Medulla oblongata (tissue), 1 donor: ENCODE data around the gene SMIM3.

Experiments used
- DNase-seq: peaks from one replicate; pipeline ENCODE4 v3.0.0-alpha.2; 2015; ENCODE audit errors: extremely low spot score

Gene SMIM3

DNA sequence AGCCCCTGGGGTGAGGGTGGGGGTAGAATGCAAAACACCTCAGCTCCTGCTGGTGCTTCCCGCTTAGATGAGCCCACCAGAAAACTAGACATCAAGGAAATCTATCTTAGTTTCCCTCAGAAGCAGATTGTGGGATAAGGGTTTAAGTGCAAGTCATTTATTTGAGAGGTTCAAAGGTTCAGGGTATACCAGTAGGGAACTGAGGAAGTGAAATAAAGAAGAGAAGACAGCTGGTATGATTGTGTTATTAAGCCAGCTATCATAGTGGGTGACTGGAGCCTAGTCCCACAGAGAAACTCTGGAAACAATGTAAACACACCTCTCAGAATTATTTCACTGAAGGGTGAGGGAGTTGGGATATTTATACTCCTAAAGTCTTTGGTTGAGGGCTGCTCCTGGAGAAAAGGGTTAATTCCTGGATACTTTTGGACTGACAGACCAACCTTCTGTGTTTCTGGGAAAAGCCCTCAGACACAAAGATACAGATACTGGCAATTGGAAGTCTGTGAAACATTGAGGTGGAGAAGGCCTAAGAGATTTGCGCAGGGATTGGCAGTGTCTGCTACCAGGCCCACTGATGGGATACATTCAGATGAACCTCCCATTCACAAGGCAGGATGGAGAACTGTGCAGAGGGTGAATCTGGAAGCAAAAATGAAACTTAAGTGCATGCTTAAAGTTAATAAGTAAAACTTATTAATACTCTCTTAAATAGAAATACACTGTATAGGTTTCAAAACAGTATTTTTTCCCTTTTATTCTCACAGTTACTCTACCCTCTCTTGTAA lies 13.4 kb upstream of the SMIM3 start:
- no peak for DNase-seq

DNA sequence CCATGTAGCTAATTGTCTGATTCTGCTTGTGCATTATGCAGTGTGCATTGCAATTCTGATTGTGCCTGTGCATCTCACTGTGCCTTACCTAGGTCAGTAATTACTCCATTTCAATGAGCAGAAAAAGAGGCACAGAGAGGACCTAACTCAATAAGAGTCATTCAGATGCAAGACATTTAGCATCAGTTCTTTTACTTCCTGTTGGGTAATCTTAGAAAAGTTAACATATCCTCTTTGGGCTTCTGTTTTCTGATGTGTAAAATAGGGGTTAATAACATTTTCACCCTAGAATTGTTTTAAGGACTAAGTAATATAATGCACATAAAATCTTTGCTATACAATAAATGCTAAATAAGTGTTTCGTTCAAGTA lies 12.8 kb upstream of the SMIM3 start:
- no peak for DNase-seq

DNA sequence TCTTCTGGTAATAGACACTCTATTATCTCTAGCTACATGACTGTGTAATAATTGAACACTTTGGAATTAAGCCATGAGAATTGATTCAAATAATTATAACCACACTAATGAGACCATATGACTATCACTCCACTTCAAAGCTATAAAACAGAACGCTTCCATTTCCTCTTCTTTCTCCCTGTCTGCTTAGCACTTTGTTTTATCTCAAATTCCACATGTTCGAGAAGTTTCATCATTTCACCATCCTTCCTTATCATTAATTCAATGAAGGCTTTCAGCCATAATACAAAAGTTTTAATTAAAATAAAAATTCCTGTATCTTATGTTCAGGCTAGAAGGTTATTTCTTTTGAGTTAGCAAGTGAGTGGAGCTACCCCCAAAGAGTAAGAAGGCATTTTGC lies 12.3 kb upstream of the SMIM3 start:
- no peak for DNase-seq

DNA sequence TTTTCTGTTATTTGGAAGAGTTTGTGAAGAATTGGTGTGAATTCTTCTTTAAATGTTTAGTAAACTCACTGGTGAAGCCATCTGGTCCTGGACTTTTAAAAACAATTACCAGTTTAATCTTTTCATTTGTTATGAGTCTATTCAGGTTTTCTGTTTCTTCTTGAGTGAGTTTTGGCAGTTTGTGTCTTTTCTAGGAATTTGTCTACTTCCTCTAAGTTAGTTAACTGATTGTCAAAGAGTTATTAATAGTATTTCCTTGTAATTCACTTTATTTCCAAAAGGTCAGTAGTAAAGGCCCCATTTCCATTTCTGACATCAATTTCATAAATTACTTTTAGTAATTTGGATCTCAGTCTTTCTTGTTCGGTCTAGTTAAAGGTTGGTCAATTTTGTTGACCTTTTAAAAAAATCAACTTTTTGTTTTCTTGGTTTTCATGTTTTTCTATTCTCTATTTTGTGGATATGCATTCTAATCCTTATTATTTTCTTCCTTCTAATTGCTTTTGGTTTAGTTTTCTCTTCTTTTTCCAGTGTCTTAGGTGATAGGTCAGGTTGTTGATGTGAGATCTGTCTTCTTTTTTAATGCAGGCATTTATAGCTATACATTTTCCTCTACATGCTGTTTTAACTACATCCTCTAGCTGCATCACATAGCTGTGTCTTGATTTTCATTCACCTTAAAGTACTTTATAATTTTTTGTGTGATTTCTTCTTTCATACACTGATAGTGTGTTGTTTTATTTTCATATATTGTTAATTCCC lies 7.3 kb upstream of the SMIM3 start:
- DNase-seq, result no peak

DNA sequence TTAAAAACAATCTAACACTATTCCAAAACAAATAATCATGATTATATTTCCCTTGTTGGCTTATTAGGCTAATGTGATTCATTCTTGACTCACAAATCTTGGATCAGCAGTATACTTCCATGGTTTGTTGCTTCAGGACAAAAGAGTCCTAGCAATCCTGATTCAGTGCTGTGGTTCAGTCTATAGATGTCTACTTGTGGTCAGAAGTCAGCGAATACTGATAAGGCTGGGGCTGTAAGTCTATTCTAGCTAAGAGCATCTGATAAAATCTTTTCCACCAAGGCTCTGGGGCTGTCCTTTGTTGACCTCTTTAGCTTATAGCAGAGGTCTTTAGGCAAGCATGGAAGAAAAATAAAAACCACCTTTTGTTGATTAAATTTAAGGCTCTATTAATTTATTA lies 4.4 kb upstream of the SMIM3 start:
- no peak for DNase-seq

DNA sequence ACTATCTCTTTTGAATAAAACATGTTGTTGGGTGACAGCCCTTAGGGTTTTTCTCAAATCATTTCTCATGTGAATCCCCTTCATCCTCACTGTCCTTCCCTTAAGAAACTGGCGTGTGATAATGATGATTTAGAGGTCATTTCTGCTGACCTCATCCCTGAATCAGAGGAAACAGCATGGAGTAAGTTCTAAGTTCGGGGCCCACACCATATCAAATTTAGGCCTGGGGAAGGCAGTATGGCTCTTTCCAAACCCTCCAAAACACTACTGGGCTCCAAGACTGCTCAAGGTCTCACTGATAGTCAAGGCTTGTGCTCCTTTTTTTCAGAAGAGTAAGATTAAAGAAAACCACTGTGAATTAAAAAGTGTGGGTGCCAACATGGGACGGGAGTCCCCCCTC lies 872 bp upstream of the SMIM3 start:
- DNase-seq, result no peak

DNA sequence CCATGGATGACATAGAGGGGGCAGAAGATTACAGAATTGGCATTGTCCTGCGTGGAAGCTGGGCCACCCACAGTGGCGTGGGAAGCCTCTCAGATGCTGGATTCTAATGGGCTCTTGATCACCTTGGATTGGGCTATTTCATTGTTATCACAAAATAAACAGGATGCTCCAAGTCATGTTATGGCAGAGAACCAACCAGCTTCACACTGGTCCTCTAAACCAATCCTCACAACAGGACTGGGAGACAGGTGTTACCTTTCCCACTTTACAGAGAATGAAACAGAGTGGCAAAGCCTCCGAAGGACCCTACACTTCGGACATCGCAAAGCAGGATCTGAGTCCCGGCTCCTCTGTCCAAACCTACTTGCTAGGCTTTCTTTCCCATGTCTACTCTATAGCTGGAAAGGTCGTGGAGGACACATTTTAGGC lies 455 bp upstream of the SMIM3 start:
- no peak for DNase-seq

DNA sequence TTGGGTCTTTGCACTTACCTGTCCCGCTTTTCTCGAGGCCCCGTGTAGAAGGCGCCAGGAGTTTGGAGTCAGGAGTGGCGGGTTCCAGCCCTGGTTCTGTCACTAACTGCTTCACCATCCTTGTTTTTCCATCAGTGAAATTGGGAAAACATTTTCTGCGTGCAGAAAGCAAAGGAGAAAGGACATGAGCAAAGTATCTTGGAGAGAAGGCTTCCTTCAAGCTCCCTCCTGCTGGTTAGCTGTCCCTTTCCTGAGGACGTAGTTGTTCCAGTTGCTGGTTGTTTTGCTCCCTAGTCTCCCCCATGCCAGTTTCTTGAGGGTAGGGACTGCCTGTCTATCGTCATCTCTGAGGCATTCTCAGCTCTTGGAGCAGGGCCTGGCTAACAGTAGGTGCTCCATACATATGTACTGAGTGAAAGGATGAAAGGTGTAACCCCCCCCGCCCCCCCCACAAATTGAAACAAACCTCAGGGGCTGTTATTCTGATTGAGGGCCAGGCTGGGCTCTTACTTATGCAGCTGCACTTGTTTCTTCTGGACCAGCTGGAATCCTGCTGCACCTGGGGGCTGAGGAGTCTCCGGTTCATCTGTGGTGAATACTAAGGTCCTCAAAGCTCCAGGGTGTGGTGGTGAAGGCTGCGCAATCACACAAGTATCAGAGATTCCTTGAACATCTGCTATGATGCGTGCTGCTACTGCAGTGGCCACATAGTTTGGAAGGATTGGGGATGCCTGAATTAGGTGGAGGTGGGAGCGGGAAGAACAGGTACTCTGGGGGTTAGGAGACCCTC lies 1.0 kb downstream of the SMIM3 start:
- DNase-seq, result no peak

DNA sequence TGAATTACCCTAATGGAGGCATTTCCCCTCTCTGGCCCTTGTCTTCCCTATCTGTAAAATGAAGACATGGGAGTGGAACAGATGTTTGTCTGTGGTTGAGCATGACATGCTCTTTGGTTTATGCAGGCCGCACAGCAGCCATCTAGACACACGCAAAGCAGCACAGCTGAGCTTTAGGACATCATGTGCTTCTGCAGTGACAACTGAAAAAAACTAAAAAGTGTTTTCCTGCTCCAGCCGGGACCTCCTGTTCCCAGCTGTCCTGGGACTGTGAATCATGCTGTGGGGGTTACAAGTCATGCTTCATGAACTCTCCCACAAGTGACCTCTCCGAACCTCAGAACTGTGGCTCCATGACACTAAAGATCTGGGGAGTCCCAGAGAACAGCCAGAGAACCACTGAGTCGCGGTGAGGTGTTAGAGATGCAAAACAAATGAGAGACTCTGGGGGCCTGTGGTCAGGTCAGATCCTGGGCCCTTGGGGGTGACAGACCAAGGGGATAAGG lies 1.7 kb downstream of the SMIM3 start:
- no peak for DNase-seq

DNA sequence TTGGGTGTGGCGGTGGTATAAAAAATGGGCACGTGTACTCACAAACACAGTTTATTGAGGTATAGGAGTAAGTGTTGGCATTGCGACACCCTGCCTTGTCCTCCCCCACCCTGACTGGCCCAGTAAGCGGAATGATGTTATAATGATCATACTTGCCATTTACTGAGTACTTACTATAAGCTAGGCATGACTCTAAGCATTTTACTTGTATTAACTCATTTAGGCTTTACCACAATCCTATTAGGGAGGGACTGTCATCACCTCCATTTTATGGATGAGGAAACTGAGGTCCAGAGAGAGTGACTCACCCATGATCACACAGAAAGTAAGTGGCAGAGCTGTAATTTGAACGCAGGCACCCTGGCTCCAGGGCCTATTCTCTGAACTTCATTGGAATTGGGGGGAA lies 2.3 kb downstream of the SMIM3 start:
- no peak for DNase-seq

DNA sequence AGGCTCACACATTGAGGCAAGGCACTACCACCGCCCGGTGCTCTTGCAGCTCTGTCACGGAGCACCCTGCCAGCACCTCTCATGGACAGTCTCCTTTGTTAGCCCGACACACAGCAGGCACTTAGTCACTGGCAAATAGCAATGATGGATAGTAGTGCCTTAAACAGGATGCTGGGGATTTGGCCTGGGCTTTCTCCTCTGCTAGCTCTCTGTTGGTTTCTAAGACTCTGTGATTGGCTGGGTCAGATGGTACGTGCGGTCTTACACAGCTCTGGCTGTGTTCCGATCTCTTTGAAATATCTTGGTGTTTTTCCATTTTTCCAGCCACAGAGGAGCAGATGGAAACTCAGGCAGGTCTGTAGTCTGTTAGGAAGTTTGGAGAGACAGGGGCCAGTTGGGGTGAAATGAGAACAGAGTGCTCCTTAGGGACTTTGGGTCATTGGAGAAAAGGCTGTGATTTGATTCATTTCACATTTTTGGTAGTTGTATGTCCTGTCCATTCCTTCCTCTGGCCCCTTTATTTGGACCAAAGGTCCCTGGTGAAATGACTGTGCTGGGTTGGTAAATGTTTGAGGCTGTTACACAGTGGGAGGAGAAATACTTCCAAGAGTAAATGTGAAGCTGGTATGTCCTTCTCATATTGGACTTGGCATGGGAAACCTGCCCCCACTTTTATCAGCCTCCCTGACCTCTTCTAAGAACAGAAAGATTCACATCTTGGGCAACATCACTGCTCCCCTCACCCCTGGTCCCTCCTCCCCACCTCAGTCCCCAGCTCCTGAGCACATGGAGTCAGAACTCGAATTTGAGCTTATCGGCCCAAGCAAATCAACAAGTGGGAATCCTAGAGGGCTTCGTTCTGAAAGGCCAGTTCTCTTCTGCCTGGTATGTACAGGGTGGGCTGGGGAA lies 3.4 kb downstream of the SMIM3 start:
- DNase-seq, result no peak

DNA sequence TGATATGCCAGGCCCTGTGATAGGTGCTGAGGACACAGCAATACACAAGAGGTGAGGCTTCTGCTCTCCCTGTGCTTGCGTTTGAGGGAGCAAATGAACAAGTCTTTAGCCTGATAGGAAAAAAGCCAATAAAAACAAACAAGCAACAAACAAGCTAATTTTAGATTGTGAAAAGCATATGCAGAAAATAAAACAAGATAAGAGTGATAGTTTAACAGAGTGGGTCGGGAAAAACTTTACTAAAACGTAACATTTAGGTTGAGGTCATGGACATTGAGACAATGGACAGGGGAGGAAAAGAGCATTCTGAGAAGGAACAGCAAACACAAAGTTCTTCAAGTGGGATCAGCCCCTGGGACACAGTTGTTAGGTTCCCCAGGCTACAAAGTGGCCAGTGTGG lies 4.3 kb downstream of the SMIM3 start:
- no peak for DNase-seq

DNA sequence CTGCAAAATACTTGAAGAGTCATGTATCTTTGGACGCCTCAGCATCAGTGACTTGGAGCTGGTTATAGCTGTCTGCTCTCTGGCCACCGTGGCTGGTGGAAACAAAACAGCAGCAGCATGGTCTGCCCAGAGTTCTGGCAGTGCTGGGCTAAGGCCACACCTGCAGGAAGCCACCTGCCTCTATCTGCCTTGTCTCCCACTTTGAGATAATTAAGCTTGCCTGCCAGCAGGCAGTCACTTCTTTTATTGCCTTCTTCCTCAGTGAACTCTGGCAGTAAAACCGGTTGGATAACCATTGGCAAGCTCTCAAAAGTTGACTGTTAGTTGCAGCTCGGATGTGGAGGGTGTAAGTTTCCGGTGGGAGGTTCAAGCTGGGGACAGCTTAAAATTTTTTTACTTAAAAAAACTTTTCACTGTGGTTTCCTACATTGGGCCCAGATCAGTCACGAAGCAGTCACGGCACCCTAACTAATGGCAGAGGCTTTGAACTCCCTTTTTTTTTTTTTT lies 4.9 kb downstream of the SMIM3 start:
- DNase-seq, result peak; percentile 64

DNA sequence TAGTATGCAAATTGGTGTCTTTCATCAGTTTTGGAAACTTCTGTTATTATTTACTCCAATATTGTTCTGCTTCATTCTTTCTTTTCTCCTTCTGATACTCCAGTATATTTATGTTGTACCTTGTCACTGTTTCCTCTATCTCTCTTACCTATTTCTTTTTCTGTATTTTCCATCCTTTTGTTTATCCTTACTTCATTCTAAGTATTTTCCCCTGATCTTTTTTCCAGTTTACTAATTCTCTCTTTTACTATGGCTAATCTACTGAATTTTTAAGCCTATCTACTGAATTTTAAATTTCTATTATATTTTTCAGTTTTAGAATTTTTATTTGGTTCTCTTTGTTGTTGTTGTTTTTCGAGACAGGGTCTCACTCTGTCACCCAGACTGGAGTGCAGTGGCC lies 7.4 kb downstream of the SMIM3 start:
- DNase-seq, result no peak

DNA sequence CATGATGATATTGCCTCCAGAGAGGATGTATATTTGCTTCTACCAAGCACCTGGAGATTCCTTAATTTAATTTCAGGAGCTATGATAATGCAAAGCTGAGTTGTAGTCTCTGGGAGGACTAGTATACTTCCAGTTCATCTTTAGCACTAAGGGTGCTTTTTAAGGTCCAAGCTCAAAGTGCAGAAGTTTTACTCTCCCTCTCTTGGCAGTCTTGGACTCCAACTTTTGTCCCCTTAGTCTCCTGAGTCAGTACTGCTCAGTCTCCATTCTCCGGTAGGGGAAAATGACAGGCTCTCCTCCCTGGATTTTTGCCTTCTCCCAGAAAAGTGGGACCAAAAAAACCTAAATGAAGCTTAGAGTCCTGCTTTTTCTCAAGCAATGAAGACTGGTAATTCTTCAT lies 8.3 kb downstream of the SMIM3 start:
- DNase-seq, result no peak

DNA sequence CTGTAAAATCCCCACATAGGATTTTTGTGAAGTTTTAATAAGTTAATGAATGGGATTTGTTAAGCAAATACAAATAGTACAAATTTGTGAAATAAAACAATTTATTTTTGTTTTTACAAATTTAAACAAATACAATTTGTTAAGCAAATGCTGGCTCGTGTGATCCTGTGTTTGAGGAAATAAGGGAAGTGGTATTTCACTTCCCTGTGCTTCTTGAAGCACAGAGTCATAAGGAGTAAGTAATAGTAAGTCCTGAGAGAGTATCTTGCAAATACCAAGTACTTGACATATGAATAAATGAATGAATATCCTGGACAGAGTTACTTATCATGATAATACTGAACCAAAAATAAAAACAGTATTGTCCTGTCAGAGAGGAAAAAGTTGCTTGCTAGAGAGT lies 9.1 kb downstream of the SMIM3 start:
- no peak for DNase-seq

DNA sequence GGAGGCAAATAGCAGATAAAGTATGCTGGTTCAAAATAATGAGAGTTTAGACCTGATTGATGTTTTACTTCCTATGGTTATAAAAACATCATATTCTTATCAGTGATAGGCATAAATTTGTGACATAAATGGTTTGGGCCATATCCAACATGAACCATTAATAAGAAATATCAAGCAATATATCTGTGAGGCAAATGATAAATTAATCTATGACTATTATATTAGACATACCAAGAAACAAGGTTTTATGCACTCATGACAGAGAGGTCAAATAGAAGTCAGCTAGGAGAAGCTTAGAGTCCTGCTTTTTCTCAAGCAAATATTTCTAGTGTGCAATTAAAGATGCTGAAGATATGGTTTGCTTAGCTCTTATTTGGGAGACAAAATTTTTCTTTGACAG lies 10.4 kb downstream of the SMIM3 start:
- DNase-seq, result no peak

DNA sequence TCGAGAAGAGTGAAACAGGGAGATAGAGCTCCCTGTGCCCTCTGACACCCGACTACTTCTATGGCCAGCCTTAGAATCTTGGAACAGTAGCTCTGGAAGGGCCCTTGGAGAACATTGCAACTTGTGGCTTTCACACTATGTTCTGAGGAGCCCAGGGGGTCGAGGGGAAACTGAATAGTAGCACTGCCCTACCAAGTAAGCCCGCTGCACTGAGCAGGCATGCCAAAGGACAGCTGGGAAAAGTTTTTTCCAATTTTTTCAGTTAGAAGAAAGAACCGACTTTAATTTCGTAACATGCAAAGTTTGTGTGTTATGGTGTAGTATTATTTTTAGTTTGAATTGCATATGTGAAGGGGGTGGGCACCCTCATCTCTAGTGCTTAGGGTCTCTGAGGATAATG lies 10.9 kb downstream of the SMIM3 start:
- no peak for DNase-seq

DNA sequence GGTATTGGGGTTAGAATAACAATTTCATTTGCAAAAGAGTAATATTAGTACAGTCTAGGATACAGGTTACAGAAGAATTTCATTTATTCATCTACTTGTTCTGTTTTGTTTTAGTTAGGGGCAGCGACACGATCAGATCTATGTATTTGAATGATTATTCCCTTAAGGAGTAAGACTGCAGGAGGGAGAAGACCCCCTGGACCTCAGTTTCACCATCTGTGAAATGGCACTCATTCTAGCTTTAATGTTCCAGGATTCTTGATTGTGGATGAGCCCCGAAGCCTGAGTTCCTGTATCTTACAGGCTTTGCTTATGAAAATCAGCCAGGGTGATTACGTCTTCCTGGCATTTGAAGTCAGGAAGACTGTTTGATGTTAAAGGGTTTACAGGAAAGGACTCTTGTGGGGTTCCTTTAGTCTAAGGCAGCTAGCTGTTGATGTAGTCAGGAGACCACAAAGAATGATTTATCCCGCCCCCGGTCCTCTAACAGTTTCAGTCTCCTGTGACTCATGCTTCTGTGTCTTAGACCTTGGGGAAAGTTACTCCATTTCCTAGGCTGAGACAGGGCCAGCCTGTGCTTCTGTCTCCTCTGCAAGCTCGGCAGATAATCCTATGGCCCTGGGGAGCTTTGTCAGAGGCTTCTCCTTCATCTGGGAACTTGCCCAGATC lies 11.5 kb downstream of the SMIM3 start:
- no peak for DNase-seq

DNA sequence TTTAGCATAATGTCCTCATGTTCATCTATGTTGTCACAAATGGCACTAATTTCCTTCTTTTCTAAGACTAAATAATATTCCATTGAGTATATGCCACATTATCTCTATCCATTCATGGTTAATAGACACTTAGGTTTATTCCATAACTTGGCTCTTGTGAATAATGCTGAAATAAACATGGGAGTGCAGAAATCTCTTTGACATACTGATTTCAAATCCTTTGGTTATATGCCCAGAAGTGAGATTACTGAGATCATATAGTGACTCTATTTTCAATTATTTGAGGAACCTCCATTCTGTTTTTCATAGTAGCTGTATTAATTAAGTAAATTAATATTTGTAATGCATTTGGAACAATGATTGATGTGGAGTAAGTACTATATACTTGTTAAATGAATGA lies 13.0 kb downstream of the SMIM3 start:
- no peak for DNase-seq
